NCI-H1048 (cell line): Measurements from ENCODE around the gene USP17L30.
"Not testable (repeated sequence)": the region's sequence is repeated elsewhere in the genome, so short reads cannot be mapped to it uniquely, and the experiment has no call there.

ENCODE experiments used
- DNase-seq: peaks from one replicate; lab custom pipeline; 2025; lab: John Stamatoyannopoulos, UW

The USP17L30 gene, protein sequence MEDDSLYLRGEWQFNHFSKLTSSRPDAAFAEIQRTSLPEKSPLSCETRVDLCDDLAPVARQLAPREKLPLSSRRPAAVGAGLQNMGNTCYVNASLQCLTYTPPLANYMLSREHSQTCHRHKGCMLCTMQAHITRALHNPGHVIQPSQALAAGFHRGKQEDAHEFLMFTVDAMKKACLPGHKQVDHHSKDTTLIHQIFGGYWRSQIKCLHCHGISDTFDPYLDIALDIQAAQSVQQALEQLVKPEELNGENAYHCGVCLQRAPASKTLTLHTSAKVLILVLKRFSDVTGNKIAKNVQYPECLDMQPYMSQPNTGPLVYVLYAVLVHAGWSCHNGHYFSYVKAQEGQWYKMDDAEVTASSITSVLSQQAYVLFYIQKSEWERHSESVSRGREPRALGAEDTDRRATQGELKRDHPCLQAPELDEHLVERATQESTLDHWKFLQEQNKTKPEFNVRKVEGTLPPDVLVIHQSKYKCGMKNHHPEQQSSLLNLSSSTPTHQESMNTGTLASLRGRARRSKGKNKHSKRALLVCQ

GRCh38 chr4:9362829-9363228, at the start of gene USP17L30:
Gene USP17L30 (plus strand): TSS chr4:9363129. CDS start chr4:9363129, 0 bp downstream.
- DNase-seq = not testable (repeated sequence)

- not testable (repeated sequence) for DNase-seq
Observed at GRCh38 chr4:9324191-9324590, 38.7 kb upstream of the USP17L30 start.

DNA sequence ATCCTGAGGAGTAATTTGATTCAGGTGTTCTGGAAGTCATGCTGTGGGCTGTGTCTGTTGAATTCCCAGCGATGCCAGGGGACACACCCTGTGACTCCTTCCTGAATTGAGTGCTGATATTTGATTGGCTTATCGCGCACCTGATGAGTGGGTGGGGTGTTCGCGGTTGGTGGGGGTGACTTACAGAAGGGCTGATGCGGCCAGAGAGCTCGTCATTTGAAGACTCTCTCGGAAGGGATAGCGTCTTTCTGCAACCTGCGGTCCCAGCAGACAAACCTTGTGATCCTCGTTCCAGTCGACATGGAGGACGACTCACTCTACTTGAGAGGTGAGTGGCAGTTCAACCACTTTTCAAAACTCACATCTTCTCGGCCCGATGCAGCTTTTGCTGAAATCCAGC, 38.1 kb upstream of the USP17L30 start, which contains the start of gene USP17L24:
USP17L24 (plus strand) TSS at position 301 of the 400 bp plus-strand sequence; CDS start at position 301, 0 bp downstream.
- not testable (repeated sequence) for DNase-seq

DNA sequence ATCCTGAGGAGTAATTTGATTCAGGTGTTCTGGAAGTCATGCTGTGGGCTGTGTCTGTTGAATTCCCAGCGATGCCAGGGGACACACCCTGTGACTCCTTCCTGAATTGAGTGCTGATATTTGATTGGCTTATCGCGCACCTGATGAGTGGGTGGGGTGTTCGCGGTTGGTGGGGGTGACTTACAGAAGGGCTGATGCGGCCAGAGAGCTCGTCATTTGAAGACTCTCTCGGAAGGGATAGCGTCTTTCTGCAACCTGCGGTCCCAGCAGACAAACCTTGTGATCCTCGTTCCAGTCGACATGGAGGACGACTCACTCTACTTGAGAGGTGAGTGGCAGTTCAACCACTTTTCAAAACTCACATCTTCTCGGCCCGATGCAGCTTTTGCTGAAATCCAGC, 33.3 kb upstream of the USP17L30 start, which contains the start of gene USP17L25:
USP17L25 (plus strand) TSS at position 301 of the 400 bp plus-strand sequence; CDS start at position 301, 0 bp downstream.
- DNase-seq = not testable (repeated sequence)

DNA sequence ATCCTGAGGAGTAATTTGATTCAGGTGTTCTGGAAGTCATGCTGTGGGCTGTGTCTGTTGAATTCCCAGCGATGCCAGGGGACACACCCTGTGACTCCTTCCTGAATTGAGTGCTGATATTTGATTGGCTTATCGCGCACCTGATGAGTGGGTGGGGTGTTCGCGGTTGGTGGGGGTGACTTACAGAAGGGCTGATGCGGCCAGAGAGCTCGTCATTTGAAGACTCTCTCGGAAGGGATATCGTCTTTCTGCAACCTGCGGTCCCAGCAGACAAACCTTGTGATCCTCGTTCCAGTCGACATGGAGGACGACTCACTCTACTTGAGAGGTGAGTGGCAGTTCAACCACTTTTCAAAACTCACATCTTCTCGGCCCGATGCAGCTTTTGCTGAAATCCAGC, 28.6 kb upstream of the USP17L30 start, which contains the start of gene USP17L26:
USP17L26 (plus strand) TSS at position 301 of the 400 bp plus-strand sequence; CDS start at position 301, 0 bp downstream.
- DNase-seq = not testable (repeated sequence)

DNA sequence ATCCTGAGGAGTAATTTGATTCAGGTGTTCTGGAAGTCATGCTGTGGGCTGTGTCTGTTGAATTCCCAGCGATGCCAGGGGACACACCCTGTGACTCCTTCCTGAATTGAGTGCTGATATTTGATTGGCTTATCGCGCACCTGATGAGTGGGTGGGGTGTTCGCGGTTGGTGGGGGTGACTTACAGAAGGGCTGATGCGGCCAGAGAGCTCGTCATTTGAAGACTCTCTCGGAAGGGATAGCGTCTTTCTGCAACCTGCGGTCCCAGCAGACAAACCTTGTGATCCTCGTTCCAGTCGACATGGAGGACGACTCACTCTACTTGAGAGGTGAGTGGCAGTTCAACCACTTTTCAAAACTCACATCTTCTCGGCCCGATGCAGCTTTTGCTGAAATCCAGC, 23.8 kb upstream of the USP17L30 start, which contains the start of gene USP17L5:
USP17L5 (plus strand) TSS at position 301 of the 400 bp plus-strand sequence; CDS start at position 301, 0 bp downstream.
- DNase-seq = not testable (repeated sequence)

GRCh38 chr4:9343848-9344247, 19.1 kb upstream of the USP17L30 start, which contains the start of gene USP17L27:
Gene USP17L27 (plus strand): TSS chr4:9344148. CDS start chr4:9344148, 0 bp downstream.
- not testable (repeated sequence) for DNase-seq

GRCh38 chr4:9348593-9348992, 14.3 kb upstream of the USP17L30 start, which contains the start of gene USP17L28:
Gene USP17L28 (plus strand): TSS chr4:9348893. CDS start chr4:9348893, 0 bp downstream.
- DNase-seq = not testable (repeated sequence)

- not testable (repeated sequence) for DNase-seq
Observed at GRCh38 chr4:9350866-9351265, 12.1 kb upstream of the USP17L30 start.

- not testable (repeated sequence) for DNase-seq
Observed at GRCh38 chr4:9353338-9353737, 9.6 kb upstream of the USP17L30 start, which contains the start of gene USP17L29. Gene USP17L29 (plus strand): TSS chr4:9353638. CDS start chr4:9353638, 0 bp downstream.

GRCh38 chr4:9379881-9380280, 17.0 kb downstream of the USP17L30 start:
- DNase-seq = not testable (repeated sequence)

GRCh38 chr4:9381012-9381534, 18.1 kb downstream of the USP17L30 start:
- DNase-seq = not testable (repeated sequence)

GRCh38 chr4:9384126-9384525, 21.2 kb downstream of the USP17L30 start:
- no peak for DNase-seq

DNA sequence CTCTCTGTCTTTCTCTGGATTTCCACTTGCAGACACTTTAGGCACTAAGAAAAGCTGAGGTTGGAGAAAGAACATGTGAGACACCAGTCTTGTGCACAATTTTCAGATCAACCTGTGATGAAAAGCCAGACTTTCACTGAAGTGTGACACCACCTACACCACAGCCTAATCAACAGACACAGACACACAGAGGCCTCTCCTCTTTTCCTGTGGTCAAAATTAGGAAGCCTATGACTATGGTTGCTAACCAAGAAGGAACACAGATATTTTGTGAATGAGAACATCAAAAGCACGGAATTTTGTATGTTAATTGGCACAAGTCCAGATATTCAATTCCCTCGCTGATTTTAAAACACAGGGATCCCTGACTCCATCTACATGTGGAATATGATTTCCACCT, 26.1 kb downstream of the USP17L30 start:
- DNase-seq = not testable (repeated sequence)

- DNase-seq = not testable (repeated sequence)
Observed at GRCh38 chr4:9405774-9406173, 42.8 kb downstream of the USP17L30 start.

DNA sequence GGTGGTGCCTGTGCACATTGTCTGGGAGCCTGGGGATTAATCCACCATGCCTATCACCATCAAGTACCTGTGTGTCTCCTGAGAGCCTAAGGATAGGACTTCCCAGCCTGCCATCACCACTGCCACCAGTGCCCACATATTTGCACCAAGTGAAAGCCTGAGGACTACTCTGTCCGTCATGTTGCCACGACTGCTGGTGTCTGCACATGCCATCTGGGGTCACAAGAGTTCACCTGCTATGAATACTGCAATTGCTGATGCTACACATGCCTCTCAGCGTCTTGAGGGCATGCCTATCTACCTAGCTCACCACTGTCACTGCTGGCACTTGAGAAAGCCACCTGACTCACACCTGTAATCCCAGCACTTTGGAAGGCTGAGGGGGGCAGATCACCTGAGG, 43.6 kb downstream of the USP17L30 start:
- not testable (repeated sequence) for DNase-seq

GRCh38 chr4:9409793-9410192, 46.9 kb downstream of the USP17L30 start:
- DNase-seq = no peak
